ENCODE data around the gene KREMEN1. TPM values are rescaled to one million over a fixed set of nuclear protein-coding genes. Genes with fewer than 3 reads are reported as not detected.

The KREMEN1 gene, protein sequence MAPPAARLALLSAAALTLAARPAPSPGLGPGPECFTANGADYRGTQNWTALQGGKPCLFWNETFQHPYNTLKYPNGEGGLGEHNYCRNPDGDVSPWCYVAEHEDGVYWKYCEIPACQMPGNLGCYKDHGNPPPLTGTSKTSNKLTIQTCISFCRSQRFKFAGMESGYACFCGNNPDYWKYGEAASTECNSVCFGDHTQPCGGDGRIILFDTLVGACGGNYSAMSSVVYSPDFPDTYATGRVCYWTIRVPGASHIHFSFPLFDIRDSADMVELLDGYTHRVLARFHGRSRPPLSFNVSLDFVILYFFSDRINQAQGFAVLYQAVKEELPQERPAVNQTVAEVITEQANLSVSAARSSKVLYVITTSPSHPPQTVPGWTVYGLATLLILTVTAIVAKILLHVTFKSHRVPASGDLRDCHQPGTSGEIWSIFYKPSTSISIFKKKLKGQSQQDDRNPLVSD
- total RNA-seq, result 0.40 and 1.1 TPM in 2 replicates

DNA sequence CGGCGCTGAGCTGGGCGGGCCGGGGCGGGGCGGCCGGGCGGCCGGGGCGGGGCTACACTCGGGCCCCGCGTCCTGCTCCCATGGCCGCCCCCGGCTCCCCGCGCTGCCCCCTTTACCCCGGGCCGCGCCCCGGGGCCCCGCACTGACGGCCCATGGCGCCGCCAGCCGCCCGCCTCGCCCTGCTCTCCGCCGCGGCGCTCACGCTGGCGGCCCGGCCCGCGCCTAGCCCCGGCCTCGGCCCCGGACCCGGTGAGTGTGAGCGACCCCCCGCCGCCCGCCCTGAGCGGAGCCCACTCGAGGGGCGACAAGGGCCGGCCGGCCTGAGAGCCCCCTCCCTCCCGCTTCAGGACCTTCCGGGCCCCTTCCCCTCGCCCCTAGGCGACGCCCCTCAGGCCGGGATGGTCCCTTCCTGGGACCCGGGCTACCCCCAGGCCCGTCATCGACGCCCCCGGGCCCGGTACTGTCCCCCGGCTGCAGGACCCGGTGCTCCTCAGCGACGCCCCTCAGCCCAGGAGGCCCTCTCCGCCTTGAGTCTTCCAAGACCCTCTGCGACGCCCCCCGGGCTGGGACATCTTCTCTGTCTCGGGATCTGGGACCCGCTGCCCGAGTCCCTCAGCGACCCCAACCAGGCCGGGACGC, at the start of gene KREMEN1:
Gene KREMEN1 (plus strand): TSS at position 57 of the 639 bp plus-strand sequence. CDS start 96 bp downstream, at position 153.

DNA sequence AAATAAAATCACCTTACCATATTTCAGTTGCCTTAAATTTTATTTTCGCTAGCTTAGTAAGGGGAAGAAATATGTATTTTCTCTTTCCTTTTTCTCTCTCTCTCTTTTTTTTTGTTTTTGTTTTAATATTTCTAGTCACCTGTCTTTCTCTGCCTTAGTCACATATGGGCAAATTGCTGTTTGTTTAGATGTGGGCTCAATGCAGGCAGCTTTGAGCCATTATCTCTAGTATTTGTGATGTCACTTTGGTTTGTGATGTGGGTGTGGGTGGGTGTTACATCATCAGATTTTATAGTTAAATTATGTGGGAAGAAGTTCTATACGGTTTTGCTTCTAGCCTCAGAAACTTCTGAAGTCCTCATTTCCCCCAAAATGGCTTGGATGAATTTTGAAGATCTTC, 11.1 kb upstream of the KREMEN1 start, which contains the start of gene C22orf31:
Gene C22orf31 (minus strand): TSS at position 59 of the 400 bp plus-strand sequence. CDS start 39 bp downstream, at position 20.

GRCh38 chr22:29205594-29206371, 132.9 kb downstream of the KREMEN1 start, which contains the start of gene EMID1:
TSS of gene EMID1 (plus strand) at chr22:29205896. CDS start at chr22:29206039, 143 bp downstream.

Small RNA genes lying within 50 kb of the gene (small RNA-seq; reads per million reads assigned to genes)
- gene RNU6-1219P (not detected), gene RNU6-810P (not detected)

Other genes with a start within 250 kb of the KREMEN1 start
- gene ZNRF3, start 189.5 kb upstream of the KREMEN1 start, total RNA-seq, result 4.9 and 6.3 TPM in 2 replicates
- gene C22orf31, start 11.2 kb upstream of the KREMEN1 start, total RNA-seq, result not detected in 2 replicates
- gene EMID1, start 132.9 kb downstream of the KREMEN1 start, total RNA-seq, result not detected in 2 replicates
- gene RHBDD3, start 194.9 kb downstream of the KREMEN1 start, total RNA-seq, result 19.7 and 25.5 TPM in 2 replicates
- gene EWSR1, start 195.2 kb downstream of the KREMEN1 start, total RNA-seq, result 210 and 245 TPM in 2 replicates
- gene GAS2L1, start 233.6 kb downstream of the KREMEN1 start, total RNA-seq, result 23.8 and 30.2 TPM in 2 replicates
- gene RASL10A, start 242.7 kb downstream of the KREMEN1 start, total RNA-seq, result 0.43 and 0.80 TPM in 2 replicates